ENCODE results near the gene ATG10. TPM values are rescaled to one million over a fixed set of nuclear protein-coding genes. Genes with fewer than 3 reads are reported as not detected.

The ATG10 gene
- total and polyA plus RNA-seq, 2 of the 8 experiments (the other 6 are each of a cell fraction or from before 2014, with no cell fraction given), result 3.7 to 8.8 TPM

DNA sequence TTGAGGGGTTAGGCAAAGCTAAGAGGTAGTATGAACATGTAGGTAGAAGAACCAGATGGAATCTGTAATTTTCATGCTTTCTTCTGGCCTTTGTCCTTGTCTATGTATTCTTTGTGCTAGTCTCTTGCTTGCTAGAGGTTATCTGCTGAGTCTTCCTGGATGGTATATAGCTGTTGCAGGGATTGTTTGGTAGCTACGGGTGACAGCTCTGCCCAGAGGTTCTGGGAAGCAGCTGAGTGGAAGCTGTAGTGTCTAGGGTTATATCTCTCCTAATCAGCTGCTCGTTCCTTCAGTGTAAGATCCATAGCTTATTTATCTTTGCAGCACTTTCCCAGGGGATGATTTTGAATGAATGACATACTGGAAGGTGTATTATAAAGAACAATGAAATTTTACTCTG is 100.3 kb downstream of the ATG10 start:
- Histone ChIP-seq H3K4ac (replicated peaks; ENCODE audit: insufficient read length, low read depth, low read length) (no peak overlapping the region), H3K18ac (ENCODE audit: extremely low read depth, low read length) (no peak overlapping the region), H2BK12ac (ENCODE audit: low read depth, low read length) (no peak overlapping the region), H2BK15ac (ENCODE audit: low read length) (no peak overlapping the region), H3K4me1 (replicated peaks in 1 of 4; ENCODE audit: control insufficient read depth in 3 of 4, insufficient read depth in 4 of 4, low read length in 3 of 4) (no peaks in the 10 kb centered on the region), H3K36me3 (ENCODE audit: control insufficient read depth in 2 of 4, insufficient read depth in 4 of 4, low read length in 3 of 4) (no peaks in the 10 kb centered on the region), H3K9me3 (ENCODE audit: insufficient read depth in 2 of 2, low read depth in 1 of 2, low read length in 1 of 2) (no peaks in the 10 kb centered on the region), H4K8ac (ENCODE audit: extremely low read depth, insufficient read depth, low read length) (no peak overlapping the region), H3K4me3 (ENCODE audit: extremely low read depth in 1 of 4, insufficient read depth in 2 of 4, low read depth in 3 of 4, low read length in 4 of 4) (no peak overlapping the region), H4K5ac (ENCODE audit: insufficient read length, low read depth, low read length) (no peak overlapping the region), H3K9ac (replicated peaks in 1 of 4; ENCODE audit: extremely low read depth in 1 of 4, low read depth in 3 of 4, low read length in 3 of 4) (no peak overlapping the region), H4K20me1 (replicated peaks in 1 of 2; ENCODE audit: control insufficient read depth in 1 of 2, insufficient read depth in 2 of 2, low read length in 2 of 2) (no peaks in the 10 kb centered on the region), H3K23ac (ENCODE audit: insufficient read length) (no peak overlapping the region), H3K27ac (ENCODE audit: low read depth, low read length) (no peak overlapping the region), H2AK5ac (ENCODE audit: low read depth, low read length) (no peak overlapping the region), H2BK5ac (ENCODE audit: low read depth, low read length) (no peak overlapping the region), H2AFZ (ENCODE audit: low read length) (no peak overlapping the region), H4K91ac (replicated peaks; ENCODE audit: insufficient read length, low read length) (no peak overlapping the region), H3K56ac (replicated peaks; ENCODE audit: insufficient read length, low read depth, low read length) (no peak overlapping the region), H3K4me2 (ENCODE audit: insufficient read depth in 1 of 2, low read depth in 2 of 2, low read length in 2 of 2) (no peak overlapping the region), H2BK120ac (replicated peaks; ENCODE audit: low read depth, low read length) (no peak overlapping the region), H3K27me3 (replicated peaks in 1 of 4; ENCODE audit: control insufficient read depth in 3 of 4, extremely low read depth in 1 of 4, insufficient read depth in 3 of 4, low read length in 3 of 4) (no peaks in the 10 kb centered on the region), H3K79me2 (ENCODE audit: control insufficient read depth in 1 of 2, insufficient read depth in 2 of 2, low read length in 2 of 2) (no peaks in the 10 kb centered on the region), H3K14ac (ENCODE audit: insufficient read length) (no peak overlapping the region), H3K79me1 (ENCODE audit: low read depth, low read length) (no peaks in the 10 kb centered on the region), H3K23me2 (ENCODE audit: low read depth, low read length) (no peaks in the 10 kb centered on the region), H2BK20ac (ENCODE audit: low read length) (no peak overlapping the region)
- CTCF ChIA-PET (ENCODE audit: partially characterized antibody), result interaction anchor here (1.1 kb wide), 1 partner anchor 12 kb away, joined by 3 read pairs; no protein-coding TSS in a partner anchor
- POLR2A ChIA-PET (ENCODE audit: partially characterized antibody), result no interaction called here
- DNase-seq (ENCODE audit: low read depth in 1 of 2, low spot score in 2 of 2) (no peak), FAIRE-seq (no peak)
- TF ChIP-seq, protein P1, sequence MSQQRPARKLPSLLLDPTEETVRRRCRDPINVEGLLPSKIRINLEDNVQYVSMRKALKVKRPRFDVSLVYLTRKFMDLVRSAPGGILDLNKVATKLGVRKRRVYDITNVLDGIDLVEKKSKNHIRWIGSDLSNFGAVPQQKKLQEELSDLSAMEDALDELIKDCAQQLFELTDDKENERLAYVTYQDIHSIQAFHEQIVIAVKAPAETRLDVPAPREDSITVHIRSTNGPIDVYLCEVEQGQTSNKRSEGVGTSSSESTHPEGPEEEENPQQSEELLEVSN (IDR thresholded peaks at IDR 0.05), result no peak
- TF ChIP-seq EGR1 (IDR thresholded peaks at IDR 0.05; ENCODE audit: borderline replicate concordance, low read depth, low read length) (no peak), RBBP5 (IDR thresholded peaks at IDR 0.05; ENCODE audit: borderline replicate concordance, low read depth, low read length) (no peak), GABPA (IDR thresholded peaks at IDR 0.05; ENCODE audit: borderline replicate concordance, insufficient read depth, low read length) (no peak), KDM5A (IDR thresholded peaks at IDR 0.05; ENCODE audit: low read length) (no peak), TAF7 (optimal IDR thresholded peaks at IDR 0.05; ENCODE audit: borderline replicate concordance, low read depth, low read length) (no peak)
- 87% methylated on average over 2 of the region's 2 CpGs; no CpG with 5 or more reads in 1 of the 2 experiments for WGBS, 2 experiments (ENCODE audit: extremely low coverage in 1 of 2, insufficient coverage in 1 of 2, insufficient read length in 1 of 2, insufficient replicate concordance in 2 of 2, low coverage in 1 of 2, low lambda C conversion rate in 2 of 2, missing lambda C conversion rate in 1 of 2)

Data from H1 (cell line).